ENCODE results near the gene BBLN. TPM values are rescaled to one million over a fixed set of nuclear protein-coding genes. Genes with fewer than 3 reads are reported as not detected.
A peak's percentile ranks its signal among the peaks of the same experiment; 100 is the strongest.

The BBLN gene
- total RNA-seq, 1 donor from 2014 or later = 406 TPM

DNA sequence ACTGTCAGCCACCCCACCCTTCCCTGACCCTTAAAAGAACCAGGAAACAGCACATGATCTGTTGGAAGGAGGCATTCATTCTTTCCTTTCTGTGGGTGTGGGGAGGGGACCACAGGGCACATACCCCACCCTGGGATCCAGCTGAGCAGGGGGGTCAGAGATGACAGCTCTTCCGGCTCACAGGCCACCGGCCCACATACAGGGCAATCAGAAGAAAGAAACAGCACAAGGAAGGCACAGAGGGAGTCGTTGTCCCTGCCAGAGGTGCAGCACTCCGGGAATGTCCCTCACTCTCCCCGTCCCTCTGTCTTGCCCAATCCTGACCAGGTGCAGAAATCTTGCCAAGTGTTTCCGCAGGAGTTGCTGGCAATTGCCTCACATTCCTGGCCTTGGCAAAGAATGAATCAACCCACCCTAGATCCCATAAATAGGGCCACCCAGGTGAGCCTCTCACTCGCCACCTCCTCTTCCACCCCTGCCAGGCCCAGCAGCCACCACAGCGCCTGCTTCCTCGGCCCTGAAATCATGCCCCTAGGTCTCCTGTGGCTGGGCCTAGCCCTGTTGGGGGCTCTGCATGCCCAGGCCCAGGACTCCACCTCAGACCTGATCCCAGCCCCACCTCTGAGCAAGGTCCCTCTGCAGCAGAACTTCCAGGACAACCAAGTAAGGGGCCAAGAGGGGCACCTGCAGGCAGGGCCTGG lies 10.9 kb upstream of the BBLN start, which contains the start of gene LCN2:
TSS of gene LCN2 (plus strand) at position 453 of the 701 bp plus-strand sequence. CDS start at position 526, 73 bp downstream.
- Histone ChIP-seq H3K27me3 (ENCODE audit: control insufficient read depth, insufficient read depth, low read length) (no peaks in the 10 kb centered on the region), H3K4me3 (ENCODE audit: low read depth, low read length) (no peak within 1 kb of the TSS), H3K36me3 (ENCODE audit: control insufficient read depth, insufficient read depth, low read length) (no peaks in the 10 kb centered on the region)
- TF ChIP-seq, protein P1, sequence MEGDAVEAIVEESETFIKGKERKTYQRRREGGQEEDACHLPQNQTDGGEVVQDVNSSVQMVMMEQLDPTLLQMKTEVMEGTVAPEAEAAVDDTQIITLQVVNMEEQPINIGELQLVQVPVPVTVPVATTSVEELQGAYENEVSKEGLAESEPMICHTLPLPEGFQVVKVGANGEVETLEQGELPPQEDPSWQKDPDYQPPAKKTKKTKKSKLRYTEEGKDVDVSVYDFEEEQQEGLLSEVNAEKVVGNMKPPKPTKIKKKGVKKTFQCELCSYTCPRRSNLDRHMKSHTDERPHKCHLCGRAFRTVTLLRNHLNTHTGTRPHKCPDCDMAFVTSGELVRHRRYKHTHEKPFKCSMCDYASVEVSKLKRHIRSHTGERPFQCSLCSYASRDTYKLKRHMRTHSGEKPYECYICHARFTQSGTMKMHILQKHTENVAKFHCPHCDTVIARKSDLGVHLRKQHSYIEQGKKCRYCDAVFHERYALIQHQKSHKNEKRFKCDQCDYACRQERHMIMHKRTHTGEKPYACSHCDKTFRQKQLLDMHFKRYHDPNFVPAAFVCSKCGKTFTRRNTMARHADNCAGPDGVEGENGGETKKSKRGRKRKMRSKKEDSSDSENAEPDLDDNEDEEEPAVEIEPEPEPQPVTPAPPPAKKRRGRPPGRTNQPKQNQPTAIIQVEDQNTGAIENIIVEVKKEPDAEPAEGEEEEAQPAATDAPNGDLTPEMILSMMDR (IDR thresholded peaks at IDR 0.05; ENCODE audit: insufficient read depth, low read length, poor library complexity, severe bottlenecking) = no peak
- DNase-seq (ENCODE audit: low read depth) = peak; percentile 74

DNA sequence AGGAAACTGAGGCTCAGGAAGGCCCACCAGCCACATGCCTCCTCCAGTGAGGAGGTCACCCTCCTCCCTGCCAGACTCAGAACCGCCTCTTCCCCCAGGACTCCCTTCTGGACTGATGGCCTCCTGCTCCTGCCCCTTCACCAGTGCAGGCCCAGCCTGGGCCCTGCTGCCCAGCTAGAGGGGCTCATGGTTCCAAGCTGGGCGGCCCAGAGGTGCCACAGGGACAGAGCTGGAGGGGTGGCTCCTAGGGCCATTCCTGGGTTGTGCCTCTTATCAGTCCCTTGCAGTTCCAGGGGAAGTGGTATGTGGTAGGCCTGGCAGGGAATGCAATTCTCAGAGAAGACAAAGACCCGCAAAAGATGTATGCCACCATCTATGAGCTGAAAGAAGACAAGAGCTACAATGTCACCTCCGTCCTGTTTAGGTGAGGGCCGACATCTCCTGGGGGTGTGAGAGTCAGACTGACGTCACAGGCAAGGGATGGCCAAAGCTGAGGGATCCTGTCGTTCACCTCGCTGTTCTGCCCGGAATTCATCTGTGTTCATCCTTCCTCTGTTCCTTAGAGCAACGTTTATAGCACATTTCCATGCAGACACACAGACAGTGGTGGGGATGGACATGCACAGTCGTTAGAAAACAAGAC lies 10.0 kb upstream of the BBLN start:
- H3K36me3 ChIP-seq (ENCODE audit: control insufficient read depth, insufficient read depth, low read length) = no peaks in the 10 kb centered on the region
- H3K4me3 ChIP-seq (ENCODE audit: low read depth, low read length) = no peak overlapping the region

DNA sequence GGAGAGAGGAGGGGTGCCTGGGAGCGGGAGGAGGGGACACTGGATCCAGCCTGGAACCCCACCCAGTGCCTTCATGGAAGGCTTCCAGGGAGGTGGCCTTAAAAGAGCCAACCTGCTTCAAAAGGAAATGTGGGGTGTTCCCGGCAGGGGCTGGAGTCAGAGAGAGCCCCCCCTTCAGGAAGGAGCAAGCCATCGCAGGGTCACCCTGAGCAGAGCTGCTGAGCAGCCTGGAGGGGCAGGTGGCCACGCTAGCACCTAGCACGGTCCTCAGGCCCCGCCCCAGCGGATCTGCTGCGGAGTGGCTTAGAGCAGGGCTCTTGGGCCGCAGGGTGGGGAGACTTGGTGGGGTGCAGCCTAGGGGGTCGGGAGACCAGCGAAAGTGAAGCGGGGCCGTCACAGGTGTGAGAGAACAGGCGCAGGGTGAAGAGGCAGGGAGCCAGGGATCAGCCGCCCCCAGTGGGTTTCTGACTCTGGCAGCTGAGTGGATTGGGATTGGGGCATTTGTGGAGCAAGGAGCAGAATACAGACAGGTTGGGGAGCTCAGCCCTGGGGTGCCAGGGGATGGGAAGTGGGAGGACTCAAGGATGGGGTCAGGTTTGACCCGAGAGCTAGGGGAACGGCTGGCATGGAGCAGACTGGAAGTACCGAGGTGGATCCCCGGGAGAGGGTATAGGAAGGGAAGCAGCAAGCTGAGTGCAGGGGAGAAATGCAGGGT lies 9.3 kb upstream of the BBLN start:
- H3K4me3 ChIP-seq (ENCODE audit: low read depth, low read length) = no peak overlapping the region
- no peaks in the 10 kb centered on the region for H3K36me3 ChIP-seq (ENCODE audit: control insufficient read depth, insufficient read depth, low read length)
- TF ChIP-seq, protein P1 (IDR thresholded peaks at IDR 0.05; ENCODE audit: insufficient read depth, low read length, poor library complexity, severe bottlenecking) = peak; percentile 11
- DNase-seq (ENCODE audit: low read depth) = no peak
- H3K27me3 ChIP-seq (ENCODE audit: control insufficient read depth, insufficient read depth, low read length) = no peaks in the 10 kb centered on the region

More for the DNA sequence above, 10.0 kb upstream of the BBLN start:
- no peak for DNase-seq (ENCODE audit: low read depth)
- no peaks in the 10 kb centered on the region for H3K27me3 ChIP-seq (ENCODE audit: control insufficient read depth, insufficient read depth, low read length)
- TF ChIP-seq, protein P1 (IDR thresholded peaks at IDR 0.05; ENCODE audit: insufficient read depth, low read length, poor library complexity, severe bottlenecking) = no peak

DNA sequence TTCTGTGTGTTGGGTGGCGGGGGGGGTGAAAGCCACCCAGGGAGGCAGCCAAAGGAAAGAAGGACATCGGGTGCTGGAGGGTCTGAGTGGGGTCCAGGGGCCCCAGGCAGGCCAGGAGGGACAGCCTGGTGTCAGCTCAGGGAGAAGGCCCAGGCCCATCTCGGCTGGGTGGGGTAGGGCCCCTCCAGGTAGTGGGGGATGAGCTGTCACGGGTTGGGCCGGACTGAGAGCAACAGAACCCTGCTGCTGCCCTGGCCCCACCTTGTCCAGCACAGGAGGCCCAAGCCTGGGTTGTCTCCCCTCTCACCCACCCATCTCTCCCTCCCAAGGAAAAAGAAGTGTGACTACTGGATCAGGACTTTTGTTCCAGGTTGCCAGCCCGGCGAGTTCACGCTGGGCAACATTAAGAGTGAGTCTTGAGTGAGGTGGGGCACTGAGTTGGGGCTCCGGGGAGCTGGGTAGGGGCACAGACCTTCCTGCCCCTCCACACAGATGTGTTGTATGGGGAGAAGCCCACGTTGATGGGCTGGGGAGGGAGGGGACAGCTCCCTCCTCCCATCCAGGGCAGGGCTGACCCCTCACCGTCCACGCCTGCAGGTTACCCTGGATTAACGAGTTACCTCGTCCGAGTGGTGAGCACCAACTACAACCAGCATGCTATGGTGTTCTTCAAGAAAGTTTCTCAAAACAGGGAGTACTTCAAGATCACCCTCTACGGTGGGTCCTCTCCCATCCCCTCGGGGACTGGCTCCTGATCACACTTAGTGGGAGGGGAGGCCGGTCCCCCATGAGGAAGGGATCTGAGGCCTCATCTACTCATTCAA lies 8.5 kb upstream of the BBLN start:
- no peak for DNase-seq (ENCODE audit: low read depth)

More for the DNA sequence above, 8.5 kb upstream of the BBLN start:
- H3K36me3 ChIP-seq (ENCODE audit: control insufficient read depth, insufficient read depth, low read length) = no peaks in the 10 kb centered on the region
- TF ChIP-seq, protein P1 (IDR thresholded peaks at IDR 0.05; ENCODE audit: insufficient read depth, low read length, poor library complexity, severe bottlenecking) = no peak
- no peaks in the 10 kb centered on the region for H3K27me3 ChIP-seq (ENCODE audit: control insufficient read depth, insufficient read depth, low read length)
- no peak overlapping the region for H3K4me3 ChIP-seq (ENCODE audit: low read depth, low read length)

All from kidney epithelial cell (primary cell).